Measurements from ENCODE around the gene PNMA1. TPM values are rescaled to one million over a fixed set of nuclear protein-coding genes. Genes with fewer than 3 reads are reported as not detected.

The PNMA1 gene
- total RNA-seq, 1 donor from 2014 or later, result 59.0 TPM

DNA sequence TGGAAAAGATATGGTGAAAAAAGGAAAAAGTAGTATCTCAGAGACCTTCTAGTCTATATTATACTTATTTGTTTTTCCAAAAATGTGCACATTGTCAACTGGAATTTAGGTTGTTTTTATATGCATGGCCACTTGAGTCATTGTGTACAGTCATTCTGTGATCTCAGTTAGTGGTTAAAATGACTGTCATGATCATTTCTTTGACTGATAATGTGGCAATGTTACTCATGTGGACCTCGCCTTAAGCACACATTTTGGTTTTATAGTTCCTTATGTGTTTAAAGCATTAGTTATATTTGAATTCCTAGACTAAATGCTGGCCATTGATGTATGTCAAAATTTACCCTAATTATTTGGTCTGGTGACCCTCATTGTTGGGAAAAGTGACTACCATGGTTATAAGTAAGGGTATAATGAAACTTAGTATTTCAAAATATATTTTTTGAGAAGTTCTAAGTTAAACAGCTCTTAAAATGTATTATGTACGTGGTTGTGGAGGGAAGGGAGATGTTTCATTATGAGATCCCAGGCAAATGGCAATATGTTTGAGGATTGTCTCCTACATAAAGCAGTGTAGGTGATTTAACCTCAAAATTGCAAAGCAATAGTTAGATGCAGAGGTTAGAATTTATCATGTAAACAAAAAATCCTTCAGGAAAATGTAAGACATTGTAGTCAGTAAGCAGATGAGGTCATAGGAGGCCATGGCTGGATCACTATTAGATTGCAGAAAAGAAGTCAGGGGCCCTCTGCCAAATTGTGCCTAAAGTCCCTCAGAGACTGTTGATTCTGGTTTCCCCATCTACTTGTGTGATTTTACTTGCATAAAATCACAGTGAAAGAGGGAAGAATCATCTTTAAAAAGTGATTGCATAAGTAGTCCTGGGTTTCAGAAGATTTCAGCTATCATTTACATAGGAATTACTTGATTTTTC is 17.5 kb downstream of the PNMA1 start:
- no peak overlapping the region for H3K27ac Mint-ChIP-seq
- no peaks in the 10 kb centered on the region for H3K9me3 Mint-ChIP-seq (ENCODE audit: low read depth)
- peaks cover 7% of the 10 kb centered on the region for H3K4me1 Mint-ChIP-seq (ENCODE audit: low read depth)
- no peaks in the 10 kb centered on the region for H3K27me3 Mint-ChIP-seq
- H3K36me3 Mint-ChIP-seq (ENCODE audit: insufficient read depth), result peaks cover 23% of the 10 kb centered on the region
- no peak overlapping the region for H3K4me3 Mint-ChIP-seq (ENCODE audit: low read depth)
- TF ChIP-seq, protein P1, sequence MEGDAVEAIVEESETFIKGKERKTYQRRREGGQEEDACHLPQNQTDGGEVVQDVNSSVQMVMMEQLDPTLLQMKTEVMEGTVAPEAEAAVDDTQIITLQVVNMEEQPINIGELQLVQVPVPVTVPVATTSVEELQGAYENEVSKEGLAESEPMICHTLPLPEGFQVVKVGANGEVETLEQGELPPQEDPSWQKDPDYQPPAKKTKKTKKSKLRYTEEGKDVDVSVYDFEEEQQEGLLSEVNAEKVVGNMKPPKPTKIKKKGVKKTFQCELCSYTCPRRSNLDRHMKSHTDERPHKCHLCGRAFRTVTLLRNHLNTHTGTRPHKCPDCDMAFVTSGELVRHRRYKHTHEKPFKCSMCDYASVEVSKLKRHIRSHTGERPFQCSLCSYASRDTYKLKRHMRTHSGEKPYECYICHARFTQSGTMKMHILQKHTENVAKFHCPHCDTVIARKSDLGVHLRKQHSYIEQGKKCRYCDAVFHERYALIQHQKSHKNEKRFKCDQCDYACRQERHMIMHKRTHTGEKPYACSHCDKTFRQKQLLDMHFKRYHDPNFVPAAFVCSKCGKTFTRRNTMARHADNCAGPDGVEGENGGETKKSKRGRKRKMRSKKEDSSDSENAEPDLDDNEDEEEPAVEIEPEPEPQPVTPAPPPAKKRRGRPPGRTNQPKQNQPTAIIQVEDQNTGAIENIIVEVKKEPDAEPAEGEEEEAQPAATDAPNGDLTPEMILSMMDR (IDR thresholded peaks at IDR 0.05; ENCODE audit: unreplicated experiment), result no peak
- DNase-seq (ENCODE audit: low spot score, unreplicated experiment), result no peak

DNA sequence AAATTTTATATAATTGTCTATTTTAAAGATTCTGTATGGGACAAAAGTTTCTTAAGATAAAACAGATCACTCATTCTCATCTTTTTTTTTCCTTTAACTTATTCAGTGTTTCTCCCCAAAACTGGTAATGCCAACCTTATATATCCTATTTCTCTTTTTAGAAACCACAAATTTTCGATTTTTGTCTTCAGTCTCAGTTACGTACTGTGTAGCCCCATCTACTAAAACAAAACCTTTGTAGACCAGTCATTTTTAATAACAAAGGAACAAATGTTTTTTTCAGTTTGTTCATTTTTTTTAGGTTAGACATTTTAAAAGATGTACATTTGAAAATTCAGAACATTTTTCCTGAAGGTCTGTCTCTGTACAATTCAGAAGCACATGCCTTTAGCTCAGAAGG is 18.2 kb downstream of the PNMA1 start:
- H3K4me1 Mint-ChIP-seq (ENCODE audit: low read depth), result peaks cover 7% of the 10 kb centered on the region
- no peaks in the 10 kb centered on the region for H3K9me3 Mint-ChIP-seq (ENCODE audit: low read depth)
- peaks cover 25% of the 10 kb centered on the region for H3K36me3 Mint-ChIP-seq (ENCODE audit: insufficient read depth)
- no peak overlapping the region for H3K27ac Mint-ChIP-seq
- TF ChIP-seq, protein P1 (IDR thresholded peaks at IDR 0.05; ENCODE audit: unreplicated experiment), result no peak
- no peak overlapping the region for H3K4me3 Mint-ChIP-seq (ENCODE audit: low read depth)
- DNase-seq (ENCODE audit: low spot score, unreplicated experiment), result no peak
- no peaks in the 10 kb centered on the region for H3K27me3 Mint-ChIP-seq

DNA sequence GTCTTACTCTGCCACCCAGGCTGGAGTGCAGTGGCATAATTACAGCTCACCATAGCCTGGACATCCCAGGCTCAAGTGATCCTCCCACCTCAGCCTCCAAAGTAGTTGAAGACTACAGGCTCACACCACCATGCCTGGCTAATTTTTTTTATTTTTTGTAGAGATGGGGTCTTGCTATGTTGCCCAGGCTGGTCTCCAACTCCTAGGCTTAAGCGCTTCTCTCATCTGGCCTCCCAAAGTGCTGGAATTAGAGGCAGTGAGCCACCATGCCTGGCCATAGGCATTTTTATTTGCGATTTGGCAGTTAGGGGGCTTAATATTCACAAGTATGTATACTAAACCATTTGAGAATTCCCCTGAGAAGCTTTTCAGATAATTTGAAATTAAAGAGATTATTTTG is 19.1 kb downstream of the PNMA1 start:
- peaks cover under 1% of the 10 kb centered on the region for H3K4me1 Mint-ChIP-seq (ENCODE audit: low read depth)
- H3K27ac Mint-ChIP-seq, result no peak overlapping the region
- H3K27me3 Mint-ChIP-seq, result no peaks in the 10 kb centered on the region
- DNase-seq (ENCODE audit: low spot score, unreplicated experiment), result no peak
- peaks cover 25% of the 10 kb centered on the region for H3K36me3 Mint-ChIP-seq (ENCODE audit: insufficient read depth)
- H3K4me3 Mint-ChIP-seq (ENCODE audit: low read depth), result no peak overlapping the region
- H3K9me3 Mint-ChIP-seq (ENCODE audit: low read depth), result no peaks in the 10 kb centered on the region
- TF ChIP-seq, protein P1 (IDR thresholded peaks at IDR 0.05; ENCODE audit: unreplicated experiment), result no peak

DNA sequence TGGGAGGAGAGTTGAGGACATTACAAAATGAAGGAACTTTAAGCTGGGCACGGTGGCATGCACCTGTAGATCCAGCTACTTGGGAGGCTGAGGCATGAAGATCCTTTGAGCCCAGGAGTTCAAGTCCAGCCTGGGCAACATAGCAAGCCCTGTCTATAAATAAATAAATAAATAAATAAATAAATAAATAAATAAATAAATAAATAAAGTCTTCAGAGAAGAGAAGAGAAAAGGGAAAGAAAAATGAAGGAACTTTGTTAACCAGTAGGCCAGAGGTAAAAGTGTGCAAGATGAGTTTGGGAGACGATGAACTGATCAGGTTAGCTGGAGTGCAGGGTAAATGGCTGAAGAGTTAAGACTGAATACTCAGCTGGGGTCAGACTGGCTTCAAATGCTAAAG is 20.1 kb downstream of the PNMA1 start:
- no peaks in the 10 kb centered on the region for H3K4me1 Mint-ChIP-seq (ENCODE audit: low read depth)
- no peak overlapping the region for H3K4me3 Mint-ChIP-seq (ENCODE audit: low read depth)
- peaks cover 27% of the 10 kb centered on the region for H3K36me3 Mint-ChIP-seq (ENCODE audit: insufficient read depth)
- H3K9me3 Mint-ChIP-seq (ENCODE audit: low read depth), result no peaks in the 10 kb centered on the region
- TF ChIP-seq, protein P1 (IDR thresholded peaks at IDR 0.05; ENCODE audit: unreplicated experiment), result no peak
- H3K27me3 Mint-ChIP-seq, result no peaks in the 10 kb centered on the region
- no peak for DNase-seq (ENCODE audit: low spot score, unreplicated experiment)
- H3K27ac Mint-ChIP-seq, result no peak overlapping the region

DNA sequence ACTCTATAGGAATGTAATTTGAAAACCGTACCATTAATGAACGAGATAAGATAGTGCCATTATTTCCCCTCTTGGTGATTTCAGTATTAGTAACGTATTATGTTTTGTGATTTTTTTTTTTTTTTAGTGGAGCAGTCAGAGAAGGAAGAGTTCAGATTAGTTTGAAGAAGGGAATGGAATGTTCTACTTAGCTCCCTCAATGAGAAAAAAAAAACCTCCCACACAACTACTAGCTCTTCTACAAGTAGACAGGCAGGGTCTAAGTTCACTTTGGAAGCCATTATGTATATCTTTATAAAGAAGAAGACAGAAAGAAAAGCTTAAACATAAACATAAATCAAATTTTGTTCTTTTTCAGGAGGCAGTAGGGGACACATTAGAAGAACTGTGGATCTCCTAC is 27.3 kb downstream of the PNMA1 start:
- H3K4me3 Mint-ChIP-seq (ENCODE audit: low read depth), result no peak overlapping the region
- H3K27me3 Mint-ChIP-seq, result no peaks in the 10 kb centered on the region
- H3K4me1 Mint-ChIP-seq (ENCODE audit: low read depth), result no peaks in the 10 kb centered on the region
- TF ChIP-seq, protein P1 (IDR thresholded peaks at IDR 0.05; ENCODE audit: unreplicated experiment), result no peak
- H3K36me3 Mint-ChIP-seq (ENCODE audit: insufficient read depth), result peaks cover 19% of the 10 kb centered on the region
- no peaks in the 10 kb centered on the region for H3K9me3 Mint-ChIP-seq (ENCODE audit: low read depth)
- H3K27ac Mint-ChIP-seq, result no peak overlapping the region
- DNase-seq (ENCODE audit: low spot score, unreplicated experiment), result no peak

All from progenitor cell of endocrine pancreas (in vitro differentiated cells).